ENCODE measurements around the gene SIGLEC1.

The SIGLEC1 gene

GRCh38 chr20:3663858-3664257, 48.5 kb downstream of the SIGLEC1 start:
- H3K36me3 ChIP-seq (ENCODE audit: control insufficient read depth, insufficient read depth, low read length), result no peaks in the 10 kb centered on the region
- no peak overlapping the region for H2BK15ac ChIP-seq (replicated peaks; ENCODE audit: low read depth)
- no peaks in the 10 kb centered on the region for H3K79me1 ChIP-seq (ENCODE audit: low read length)
- H3K4me2 ChIP-seq (ENCODE audit: low read length), result no peak overlapping the region
- no peaks in the 10 kb centered on the region for H3K4me1 ChIP-seq (ENCODE audit: control insufficient read depth, low read depth, low read length)
- H3K56ac ChIP-seq (ENCODE audit: low read length), result no peak overlapping the region
- H2AK5ac ChIP-seq (ENCODE audit: low read length), result no peak overlapping the region
- H3K27ac ChIP-seq (ENCODE audit: low read depth, low read length), result no peak overlapping the region
- no CpG with 5 or more reads among the region's 2 CpGs for WGBS (ENCODE audit: extremely low coverage, insufficient coverage, low lambda C conversion rate)
- no peak overlapping the region for H3K9ac ChIP-seq (ENCODE audit: low read length)
- H3K79me2 ChIP-seq (ENCODE audit: control insufficient read depth, insufficient read depth, low read length), result no peaks in the 10 kb centered on the region
- H3K23ac ChIP-seq (ENCODE audit: low read length), result no peak overlapping the region
- no peak overlapping the region for H2BK120ac ChIP-seq (ENCODE audit: low read depth, low read length)
- H3K4me3 ChIP-seq (ENCODE audit: low read length), result no peak overlapping the region
- no peak for DNase-seq
- H3K18ac ChIP-seq (ENCODE audit: low read length), result no peak overlapping the region
- no peak overlapping the region for H4K8ac ChIP-seq (ENCODE audit: low read depth, low read length)
- no peaks in the 10 kb centered on the region for H3K27me3 ChIP-seq (ENCODE audit: insufficient read depth, low read length, poor library complexity)
- H3K4ac ChIP-seq (ENCODE audit: low read depth, low read length), result no peak overlapping the region
- no peak overlapping the region for H2BK5ac ChIP-seq (ENCODE audit: low read length)
- no peak overlapping the region for H4K5ac ChIP-seq (ENCODE audit: low read length)

DNA sequence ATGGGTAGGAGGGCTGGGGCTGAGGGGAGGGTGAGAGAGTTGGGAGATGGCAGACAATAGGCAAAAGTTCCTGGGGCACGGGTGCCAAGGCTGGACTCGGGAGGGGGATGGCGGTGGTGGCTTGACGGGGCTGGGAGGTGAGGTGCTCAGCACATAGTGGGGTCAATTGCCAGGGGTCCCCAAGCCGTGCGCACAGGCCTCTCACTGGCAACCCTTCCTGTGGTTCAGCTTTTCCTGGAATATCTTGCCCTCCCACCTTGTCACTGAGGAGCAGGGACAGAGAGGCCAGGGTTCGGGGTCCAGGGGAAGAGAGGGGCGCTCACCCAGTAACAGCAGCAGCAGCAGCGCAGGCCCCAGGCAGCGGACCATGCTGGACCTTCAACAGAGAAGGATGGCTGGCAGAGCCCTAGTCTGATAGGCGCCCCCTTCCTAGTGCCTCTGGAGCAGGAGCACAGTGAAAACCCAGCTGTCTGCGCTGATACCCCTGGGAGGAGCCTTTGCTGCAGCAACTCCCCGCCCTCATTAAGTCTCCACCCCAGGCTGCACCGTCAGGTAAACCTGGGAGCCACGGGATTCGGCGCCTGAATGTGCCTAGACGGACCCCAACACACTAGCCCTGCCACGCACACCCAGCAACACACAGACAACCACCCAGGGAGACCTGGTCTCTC, 49.2 kb downstream of the SIGLEC1 start, which contains the start of gene GFRA4:
Gene GFRA4, minus strand, starts transcription at position 369 of the 671 bp plus-strand sequence. Its CDS starts 0 bp downstream, at position 369.
- Histone ChIP-seq H3K9ac (ENCODE audit: low read length) (no peak within 1 kb of the TSS), H3K4me2 (ENCODE audit: low read length) (no peak within 1 kb of the TSS), H2BK15ac (replicated peaks; ENCODE audit: low read depth) (no peak within 1 kb of the TSS), H3K79me2 (ENCODE audit: control insufficient read depth, insufficient read depth, low read length) (no peaks in the 10 kb centered on the region), H4K8ac (ENCODE audit: low read depth, low read length) (no peak within 1 kb of the TSS), H3K36me3 (ENCODE audit: control insufficient read depth, insufficient read depth, low read length) (no peaks in the 10 kb centered on the region), H3K56ac (ENCODE audit: low read length) (no peak within 1 kb of the TSS), H3K27ac (ENCODE audit: low read depth, low read length) (no peak within 1 kb of the TSS), H3K18ac (ENCODE audit: low read length) (no peak within 1 kb of the TSS), H3K23ac (ENCODE audit: low read length) (peak within 1 kb of the TSS; percentile 45), H4K5ac (ENCODE audit: low read length) (no peak within 1 kb of the TSS), H3K4me1 (ENCODE audit: control insufficient read depth, low read depth, low read length) (no peaks in the 10 kb centered on the region), H3K27me3 (ENCODE audit: insufficient read depth, low read length, poor library complexity) (no peaks in the 10 kb centered on the region), H2BK5ac (ENCODE audit: low read length) (no peak within 1 kb of the TSS), H2BK120ac (ENCODE audit: low read depth, low read length) (no peak within 1 kb of the TSS), H3K79me1 (ENCODE audit: low read length) (no peaks in the 10 kb centered on the region), H2AK5ac (ENCODE audit: low read length) (no peak within 1 kb of the TSS), H3K4me3 (ENCODE audit: low read length) (no peak within 1 kb of the TSS), H3K4ac (ENCODE audit: low read depth, low read length) (no peak within 1 kb of the TSS)
- no CpG with 5 or more reads among the region's 19 CpGs for WGBS (ENCODE audit: extremely low coverage, insufficient coverage, low lambda C conversion rate)
- DNase-seq, result peak; percentile 28

Data from mesendoderm (in vitro differentiated cells).